Inflammatory macrophage treated with lipopolysaccharide for 1 hour (primary cell): ENCODE data around the gene ST8SIA4.
A peak's percentile ranks its signal among the peaks of the same experiment; 100 is the strongest.

ENCODE experiments used
- DNase-seq, 2 donors: peaks; one replicate each; pipeline ENCODE4 v3.0.0-alpha.2; 2020 to 2022

Gene ST8SIA4

GRCh38 chr5:100903039-100903887, at the start of gene ST8SIA4:
ST8SIA4 (minus strand) TSS chr5:100903282; CDS start chr5:100902955, 327 bp downstream.
- DNase-seq: peak; percentile 82 to 86

DNA sequence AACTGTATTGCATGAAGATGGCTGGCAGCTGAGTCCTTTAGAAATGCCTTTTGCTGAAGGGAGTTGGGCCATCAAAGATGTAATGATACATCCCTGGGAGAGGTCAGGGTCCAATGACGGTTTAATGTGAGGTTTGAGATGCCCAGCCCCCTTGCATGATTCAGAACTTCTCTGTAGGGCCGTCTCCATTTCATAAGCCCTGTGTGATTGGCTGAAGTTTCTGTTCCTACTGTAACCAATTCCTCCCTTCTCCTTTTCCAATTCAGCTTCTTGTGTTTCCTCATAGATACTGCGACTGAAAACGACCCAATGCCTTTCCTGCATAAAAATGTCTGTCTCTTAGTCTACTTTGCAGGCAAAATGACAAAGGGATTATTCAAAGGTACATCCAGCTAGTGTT, 47.9 kb upstream of the ST8SIA4 start:
- peak; percentile 9 to 12 for DNase-seq

DNA sequence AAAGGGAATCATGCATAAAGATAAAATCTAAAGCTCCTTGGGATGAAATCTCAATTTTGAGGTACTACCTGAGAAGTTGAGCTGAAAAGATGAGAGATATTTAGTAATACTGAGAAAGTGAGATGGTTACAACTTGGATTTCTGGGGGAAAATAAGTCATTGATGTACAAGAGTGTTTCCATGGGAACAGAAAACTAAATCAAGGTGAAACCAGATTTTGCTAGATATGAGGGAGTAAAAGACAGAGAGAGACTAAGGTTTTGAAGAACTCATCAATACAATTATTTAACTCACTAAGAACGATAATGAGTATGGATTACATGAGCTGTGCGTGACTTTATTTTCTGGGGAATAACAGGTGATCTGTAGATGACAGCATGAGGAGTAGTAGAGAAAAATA, 10.2 kb upstream of the ST8SIA4 start:
- no peak for DNase-seq

DNA sequence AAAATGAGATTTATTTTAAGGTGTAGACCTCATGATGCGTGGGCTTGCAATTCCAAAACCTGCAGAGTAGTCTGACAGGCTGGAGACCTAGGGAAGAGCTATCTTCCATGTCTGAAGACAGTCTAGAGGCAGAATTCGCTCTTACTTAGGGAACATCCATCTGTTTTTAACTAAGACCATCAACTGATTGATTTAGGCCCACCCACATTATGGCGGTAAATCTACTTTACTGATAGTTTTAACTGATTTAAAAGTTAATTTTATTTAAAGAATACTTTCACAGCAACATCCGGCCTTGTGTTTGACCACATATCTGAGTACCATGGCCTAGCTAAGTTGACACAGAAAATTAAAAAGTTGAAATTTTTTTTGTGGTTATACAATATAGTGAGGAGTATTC, 6.0 kb upstream of the ST8SIA4 start:
- DNase-seq: no peak

- no peak for DNase-seq
Measured at GRCh38 chr5:100905259-100905914, 2.3 kb upstream of the ST8SIA4 start.

DNA sequence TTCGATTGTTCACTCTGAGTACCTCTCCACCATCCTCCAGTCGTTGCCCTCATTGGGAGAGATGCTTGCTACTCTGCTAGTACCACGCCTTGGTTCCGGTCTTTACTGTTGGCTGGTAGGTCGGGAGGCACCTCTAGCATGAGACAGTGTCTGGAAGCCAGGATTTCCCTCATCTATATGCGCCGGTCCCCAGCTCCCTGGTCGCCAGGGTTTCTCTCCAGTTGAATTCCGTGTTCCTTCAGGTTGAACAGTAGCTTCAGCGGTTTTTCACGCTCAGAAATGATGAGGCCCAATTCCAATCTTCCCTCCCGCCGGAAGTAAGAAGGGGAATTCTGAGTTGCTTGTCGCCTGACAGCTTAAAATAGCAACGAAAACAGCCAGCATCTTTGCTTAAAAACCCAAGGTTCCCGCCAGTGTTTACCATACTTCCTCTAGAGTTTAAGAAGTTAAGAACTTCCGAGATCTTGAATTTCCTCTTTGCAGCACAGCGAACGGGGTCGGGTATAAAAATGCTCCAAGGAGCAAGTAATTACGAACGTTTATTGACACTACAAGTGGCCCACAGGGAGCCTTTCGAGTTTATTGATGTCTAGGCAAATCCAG, 1.3 kb upstream of the ST8SIA4 start:
- peak; percentile 51 to 54 for DNase-seq

DNA sequence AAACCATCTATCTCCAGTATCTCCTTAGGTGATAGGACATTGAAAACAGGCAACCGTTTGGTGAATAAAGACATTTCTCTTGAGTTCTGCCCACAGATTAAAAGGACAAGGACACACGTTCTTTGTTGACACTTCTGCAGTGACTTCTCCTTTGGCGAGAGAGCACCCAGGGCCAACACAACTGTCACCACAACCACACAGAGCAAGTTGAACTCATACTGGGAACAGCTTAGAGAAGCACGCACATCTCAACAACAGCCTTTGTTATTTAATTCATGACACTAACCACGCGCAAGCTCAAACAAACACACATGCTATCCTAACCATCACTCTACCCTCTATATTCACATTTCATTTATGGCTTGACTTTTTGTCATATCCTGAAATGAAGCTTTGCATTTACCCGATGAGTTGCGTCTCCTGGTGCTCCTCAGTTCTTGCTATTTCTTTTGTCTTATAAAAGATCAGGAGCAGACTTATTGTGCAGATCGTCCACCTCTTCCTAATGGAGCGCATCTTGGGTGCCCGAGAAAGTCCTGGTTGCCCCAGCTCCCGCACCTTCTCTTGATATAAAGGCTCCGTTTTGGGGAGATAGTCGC, 543 bp downstream of the ST8SIA4 start:
- peak in 1 of 2 donors; percentile 42 for DNase-seq

DNA sequence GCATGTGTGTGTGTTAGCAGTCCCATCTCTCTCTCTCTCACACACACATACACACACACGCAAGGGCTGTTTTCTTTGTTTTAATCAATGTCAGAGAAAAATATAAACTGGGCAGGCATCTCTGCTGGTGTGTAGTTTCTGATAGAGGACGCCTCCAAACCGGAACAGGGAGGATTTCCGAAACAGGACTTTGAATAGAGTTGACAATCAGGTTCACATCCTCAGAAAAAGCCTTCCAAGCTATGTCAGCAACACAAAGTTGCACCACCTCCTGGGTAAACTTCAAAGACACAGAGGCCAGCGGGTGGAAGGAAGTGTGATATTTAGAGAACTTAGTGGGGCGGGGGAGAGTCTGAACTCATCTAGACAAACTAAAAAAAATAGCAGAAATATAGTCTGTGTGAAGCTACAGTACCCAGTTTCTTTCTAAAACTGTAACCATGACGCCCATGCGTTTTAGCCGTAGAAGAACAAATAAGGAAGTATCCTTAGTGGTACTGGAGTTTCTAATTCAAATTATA, 1.2 kb downstream of the ST8SIA4 start:
- DNase-seq: peak; percentile 85 to 92

DNA sequence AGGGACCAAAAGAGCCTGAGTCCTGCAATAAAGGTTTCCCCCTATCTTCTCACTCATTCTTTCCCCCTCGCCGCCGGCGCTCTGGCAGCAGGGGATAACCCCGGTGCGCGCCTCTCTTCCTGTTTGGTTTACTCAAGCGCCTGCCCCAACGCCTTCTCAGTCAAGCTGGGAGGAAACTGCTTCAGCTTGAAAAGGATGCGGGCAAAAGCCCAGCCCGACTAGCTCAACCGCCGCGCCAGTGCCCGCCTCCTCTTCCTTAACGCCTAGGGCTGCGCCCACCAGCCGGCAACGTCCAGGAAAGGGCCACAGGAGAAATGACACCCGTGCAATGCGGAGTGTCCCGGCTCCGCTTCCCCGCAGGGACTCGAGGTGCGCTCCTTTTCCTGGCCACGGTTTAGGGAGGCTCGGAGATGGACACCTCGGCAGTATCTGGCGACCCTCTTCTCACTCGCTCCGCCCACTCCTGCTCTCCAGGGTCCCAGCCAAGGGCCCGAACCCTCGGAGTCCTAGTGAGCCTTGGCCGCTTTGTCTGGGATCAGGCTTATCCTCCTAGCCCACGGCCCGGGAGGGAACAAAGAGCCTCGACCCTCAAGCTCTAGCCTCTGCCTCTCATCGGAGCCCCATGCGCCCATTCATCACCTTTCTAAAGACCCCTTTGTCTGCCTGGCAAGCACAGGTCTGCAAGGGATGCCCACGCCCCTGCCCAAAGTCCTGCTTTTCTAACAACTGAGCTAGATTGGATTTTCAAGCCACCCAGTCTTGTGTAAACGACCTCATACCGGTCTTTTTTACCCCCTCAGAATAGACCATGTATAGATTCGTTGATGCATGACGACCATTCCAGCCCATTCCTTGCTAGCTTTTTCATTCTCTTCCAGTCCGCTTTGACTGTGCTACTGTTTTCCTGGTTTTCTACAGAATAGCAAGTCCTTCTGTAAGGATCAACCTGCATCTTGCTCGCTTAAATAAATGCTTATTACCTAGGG, 2.0 kb downstream of the ST8SIA4 start:
- DNase-seq: peak; percentile 91 to 94

- peak; percentile 64 to 69 for DNase-seq
Measured at GRCh38 chr5:100900142-100900795, 2.8 kb downstream of the ST8SIA4 start.

- DNase-seq: peak in 1 of 2 donors; percentile 12
Measured at GRCh38 chr5:100899675-100900074, 3.4 kb downstream of the ST8SIA4 start.

DNA sequence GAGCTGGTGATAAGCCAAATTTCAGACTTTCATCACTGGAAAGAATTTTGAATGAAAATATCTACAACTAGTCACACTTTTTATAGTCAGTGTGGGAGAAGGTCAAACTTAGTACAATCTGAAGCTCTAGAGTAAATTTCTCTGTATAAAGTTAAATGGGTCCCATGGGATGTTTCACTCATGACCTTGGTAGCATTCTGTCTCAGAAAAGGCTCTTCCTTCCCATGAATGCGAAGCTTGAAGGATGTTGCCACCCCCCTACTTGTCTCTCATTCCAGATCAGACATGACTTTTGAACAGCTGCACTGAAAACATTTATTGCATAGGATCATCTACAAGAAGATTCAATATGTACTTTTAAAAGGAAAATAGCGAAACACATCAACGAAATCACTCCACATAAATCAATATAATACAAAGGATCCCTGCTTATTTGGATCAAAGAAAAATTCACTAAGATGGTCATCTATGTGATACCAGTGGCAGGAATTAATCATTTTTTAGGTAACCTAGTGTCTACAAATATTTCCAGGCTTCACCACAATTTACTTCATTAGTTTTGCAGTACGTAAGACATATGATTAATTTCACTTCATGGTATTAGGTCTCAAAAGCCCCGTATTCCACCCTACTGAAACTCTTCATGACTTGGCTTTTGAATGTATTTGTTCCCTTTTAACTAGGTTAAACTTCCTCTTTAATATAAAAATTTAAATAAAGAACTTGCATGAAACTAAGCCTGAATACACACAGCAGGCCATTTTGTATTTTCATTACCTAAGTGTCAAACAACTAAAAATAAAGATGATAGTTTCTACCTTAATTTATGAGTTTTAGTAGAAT, 4.4 kb downstream of the ST8SIA4 start:
- DNase-seq: peak; percentile 76 to 88

DNA sequence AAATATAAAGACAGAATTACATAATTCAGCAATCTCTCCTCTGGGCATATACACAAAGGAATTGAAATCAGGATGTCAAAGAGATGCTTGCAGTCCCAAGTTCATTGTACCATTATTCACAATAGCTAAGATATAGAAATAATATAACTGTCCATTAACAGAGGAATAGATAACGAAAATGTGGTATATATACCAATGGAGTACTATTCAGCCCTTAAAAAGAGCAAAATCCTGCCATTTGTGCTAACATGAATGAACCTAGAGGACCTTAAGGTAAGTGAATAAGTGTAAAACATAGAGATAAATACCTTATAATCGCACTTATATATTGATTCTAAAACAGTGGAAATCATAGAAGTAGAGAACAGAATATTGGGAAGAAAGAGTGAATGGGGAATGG, 7.0 kb downstream of the ST8SIA4 start:
- no peak for DNase-seq

DNA sequence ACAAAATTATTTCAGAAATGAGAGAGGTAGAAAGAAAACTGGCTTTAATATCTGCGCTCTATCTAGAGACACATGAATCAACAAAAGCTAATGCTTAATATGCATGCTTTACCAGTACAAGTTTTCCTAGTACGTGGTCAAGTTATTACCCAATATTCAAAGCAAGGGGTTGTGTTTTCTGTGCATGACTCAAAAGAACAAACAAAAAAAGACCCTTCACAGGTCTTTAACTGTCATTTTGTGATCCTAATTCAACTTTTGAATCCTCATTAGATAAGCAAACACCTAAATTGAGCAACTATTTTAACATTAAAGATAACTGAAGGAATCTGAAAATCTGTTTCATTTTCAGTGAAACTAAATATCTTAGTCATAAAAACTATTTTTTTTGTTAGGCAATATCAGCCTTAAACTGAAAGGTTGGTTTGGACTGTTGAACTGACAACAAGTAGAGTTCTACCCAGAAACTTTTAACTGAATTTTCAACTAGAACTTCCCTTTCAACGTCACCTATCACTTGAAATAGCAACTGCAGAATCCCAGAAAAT, 12.5 kb downstream of the ST8SIA4 start:
- peak; percentile 55 to 68 for DNase-seq

DNA sequence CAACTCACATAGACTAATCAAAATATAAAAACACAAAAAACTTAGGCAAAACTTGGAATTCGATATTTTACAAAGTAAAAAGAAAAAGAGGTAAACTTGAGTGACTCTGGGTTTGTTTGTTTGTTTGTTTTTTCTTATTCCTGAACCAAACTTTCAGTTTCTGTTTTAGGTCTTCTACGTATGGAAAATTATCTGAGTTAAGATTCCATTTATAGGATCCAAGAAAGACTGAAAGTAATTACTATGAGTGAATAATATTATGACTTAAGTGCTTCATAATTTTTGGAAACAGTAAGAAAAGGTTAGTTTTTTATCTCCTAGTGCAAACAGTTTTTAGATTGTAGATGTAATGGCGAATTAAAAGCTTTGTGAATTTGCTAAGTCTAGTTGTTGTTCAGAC, 13.2 kb downstream of the ST8SIA4 start:
- DNase-seq: peak in 1 of 2 donors; percentile 50

DNA sequence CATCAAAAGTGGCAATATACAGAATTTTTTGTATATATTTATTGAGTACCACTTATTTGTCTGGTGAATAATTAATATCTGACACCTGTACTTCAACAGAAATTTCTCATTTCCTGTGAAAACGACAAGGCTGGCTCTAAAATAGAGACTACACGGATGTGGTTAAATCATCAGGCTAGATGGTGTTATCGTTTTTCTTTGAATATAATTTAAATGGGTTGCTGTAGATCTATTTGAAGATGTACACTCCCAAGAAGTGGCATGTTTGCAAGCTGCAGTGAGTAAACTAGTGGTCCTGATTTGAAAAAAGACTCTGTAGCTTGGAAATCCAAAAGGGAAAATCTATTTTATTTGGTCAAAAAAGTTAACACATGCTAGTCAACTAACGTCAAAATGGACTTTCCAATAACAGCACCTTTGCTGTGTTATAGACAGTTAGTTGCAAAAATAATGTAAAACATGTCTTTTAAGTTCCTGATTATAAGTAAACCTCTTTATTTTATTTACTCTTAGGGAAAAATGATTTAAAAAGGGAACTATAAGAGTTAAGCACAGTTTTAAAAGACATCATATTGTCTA, 13.8 kb downstream of the ST8SIA4 start:
- DNase-seq: peak in 1 of 2 donors; percentile 34

DNA sequence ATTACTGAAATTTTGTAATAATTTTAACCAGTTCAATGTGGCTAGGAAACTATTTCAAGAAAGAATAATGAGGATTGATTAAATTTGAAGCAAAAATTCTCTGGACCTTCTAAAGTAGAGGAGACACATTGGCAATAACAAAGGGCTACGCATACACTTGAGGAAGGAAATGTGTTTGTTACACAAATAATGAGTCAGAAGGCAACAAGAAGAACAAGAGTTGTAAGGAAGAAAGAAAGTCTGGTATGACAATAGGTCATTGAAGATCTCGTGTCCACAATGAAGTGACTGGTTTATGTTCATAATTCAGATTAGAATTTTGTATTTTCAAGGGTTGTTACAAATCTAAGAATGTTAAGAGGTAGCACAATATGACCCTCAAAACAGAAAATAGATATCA, 25.8 kb downstream of the ST8SIA4 start:
- peak; percentile 54 to 73 for DNase-seq

GRCh38 chr5:100872408-100873190, 30.5 kb downstream of the ST8SIA4 start:
- DNase-seq: peak; percentile 49 to 78
